ENCODE results near the gene HDAC3.

Gene HDAC3

DNA sequence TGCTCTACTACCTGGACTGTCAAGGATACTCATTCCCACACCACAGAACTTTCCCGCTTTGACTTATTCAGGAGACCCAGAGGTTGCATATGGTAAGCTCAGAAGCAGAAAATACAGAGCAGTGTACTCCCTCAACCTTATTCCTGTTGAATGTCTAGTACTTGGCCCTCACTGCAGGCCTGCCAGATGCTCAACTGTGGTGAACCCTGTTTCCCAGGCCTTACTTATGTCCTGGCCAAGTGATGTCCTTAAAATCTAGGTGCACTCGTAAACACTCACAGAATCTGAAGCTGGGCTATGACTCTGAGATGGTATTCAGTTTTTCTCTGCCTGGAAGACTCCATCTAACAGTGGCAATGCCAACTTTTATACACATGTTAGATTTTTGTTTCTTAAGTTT, 38.8 kb downstream of the HDAC3 start:
- in situ Hi-C loops (cut with HindIII; ENCODE audit: low pct_ligation_motif_present, low sequenced_read_pairs), result no loop called here
- TF ChIP-seq, protein P1, sequence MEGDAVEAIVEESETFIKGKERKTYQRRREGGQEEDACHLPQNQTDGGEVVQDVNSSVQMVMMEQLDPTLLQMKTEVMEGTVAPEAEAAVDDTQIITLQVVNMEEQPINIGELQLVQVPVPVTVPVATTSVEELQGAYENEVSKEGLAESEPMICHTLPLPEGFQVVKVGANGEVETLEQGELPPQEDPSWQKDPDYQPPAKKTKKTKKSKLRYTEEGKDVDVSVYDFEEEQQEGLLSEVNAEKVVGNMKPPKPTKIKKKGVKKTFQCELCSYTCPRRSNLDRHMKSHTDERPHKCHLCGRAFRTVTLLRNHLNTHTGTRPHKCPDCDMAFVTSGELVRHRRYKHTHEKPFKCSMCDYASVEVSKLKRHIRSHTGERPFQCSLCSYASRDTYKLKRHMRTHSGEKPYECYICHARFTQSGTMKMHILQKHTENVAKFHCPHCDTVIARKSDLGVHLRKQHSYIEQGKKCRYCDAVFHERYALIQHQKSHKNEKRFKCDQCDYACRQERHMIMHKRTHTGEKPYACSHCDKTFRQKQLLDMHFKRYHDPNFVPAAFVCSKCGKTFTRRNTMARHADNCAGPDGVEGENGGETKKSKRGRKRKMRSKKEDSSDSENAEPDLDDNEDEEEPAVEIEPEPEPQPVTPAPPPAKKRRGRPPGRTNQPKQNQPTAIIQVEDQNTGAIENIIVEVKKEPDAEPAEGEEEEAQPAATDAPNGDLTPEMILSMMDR (IDR thresholded peaks at IDR 0.05; ENCODE audit: low read depth, low read length, missing control alignments), result no peak
- no peak for DNase-seq
- no peak overlapping the region for H3K4me3 ChIP-seq (ENCODE audit: low read depth, low read length)
- H3K36me3 ChIP-seq (replicated peaks), result no peaks in the 10 kb centered on the region
- no peaks in the 10 kb centered on the region for H3K27me3 ChIP-seq (replicated peaks)
- no peak overlapping the region for H3K27ac ChIP-seq

DNA sequence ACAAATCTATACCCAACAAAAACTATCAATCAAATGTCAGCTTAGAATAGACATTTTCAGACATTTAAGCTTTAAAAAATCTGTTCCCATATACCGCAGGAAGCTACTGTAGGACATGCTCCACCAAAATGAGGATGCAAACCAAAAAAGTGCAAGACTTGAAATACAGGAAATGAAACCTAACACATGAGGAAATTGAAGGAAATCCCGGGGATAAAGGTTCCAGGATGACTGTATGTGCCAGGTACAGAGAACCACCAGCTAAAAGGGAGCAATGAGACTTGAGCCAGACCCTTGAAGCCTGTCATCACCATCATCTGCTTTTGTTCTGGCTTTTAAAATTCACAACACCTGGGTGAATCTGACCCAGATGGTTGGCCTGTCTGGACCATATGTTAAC, 39.3 kb downstream of the HDAC3 start:
- in situ Hi-C loops (cut with HindIII; ENCODE audit: low pct_ligation_motif_present, low sequenced_read_pairs), result no loop called here
- no peaks in the 10 kb centered on the region for H3K36me3 ChIP-seq (replicated peaks)
- H3K4me3 ChIP-seq (ENCODE audit: low read depth, low read length), result no peak overlapping the region
- TF ChIP-seq, protein P1 (IDR thresholded peaks at IDR 0.05; ENCODE audit: low read depth, low read length, missing control alignments), result no peak
- no peak for DNase-seq
- H3K27ac ChIP-seq, result no peak overlapping the region
- H3K27me3 ChIP-seq (replicated peaks), result no peaks in the 10 kb centered on the region

DNA sequence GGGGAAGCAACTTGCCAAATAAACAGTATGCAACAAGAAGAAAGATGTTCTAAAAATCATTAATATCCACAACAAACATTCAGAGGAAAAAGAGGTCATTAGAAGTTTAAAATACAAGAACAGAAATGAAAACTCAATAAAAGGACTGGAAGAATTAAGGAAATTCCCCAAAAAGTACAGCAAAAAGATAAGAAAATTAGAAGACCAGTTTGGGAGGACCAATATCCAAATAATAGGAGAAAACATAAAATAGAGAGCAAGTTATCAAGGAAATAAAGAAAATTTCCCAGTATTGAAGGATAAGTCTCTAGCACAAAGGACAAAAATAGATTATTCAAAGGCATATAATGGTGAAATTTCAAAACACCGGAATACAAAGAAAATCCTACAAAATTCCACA, 39.8 kb downstream of the HDAC3 start:
- no peaks in the 10 kb centered on the region for H3K27me3 ChIP-seq (replicated peaks)
- TF ChIP-seq, protein P1 (IDR thresholded peaks at IDR 0.05; ENCODE audit: low read depth, low read length, missing control alignments), result no peak
- no peak overlapping the region for H3K27ac ChIP-seq
- DNase-seq, result no peak
- no peaks in the 10 kb centered on the region for H3K36me3 ChIP-seq (replicated peaks)
- no peak overlapping the region for H3K4me3 ChIP-seq (ENCODE audit: low read depth, low read length)
- in situ Hi-C loops (cut with HindIII; ENCODE audit: low pct_ligation_motif_present, low sequenced_read_pairs), result no loop called here

DNA sequence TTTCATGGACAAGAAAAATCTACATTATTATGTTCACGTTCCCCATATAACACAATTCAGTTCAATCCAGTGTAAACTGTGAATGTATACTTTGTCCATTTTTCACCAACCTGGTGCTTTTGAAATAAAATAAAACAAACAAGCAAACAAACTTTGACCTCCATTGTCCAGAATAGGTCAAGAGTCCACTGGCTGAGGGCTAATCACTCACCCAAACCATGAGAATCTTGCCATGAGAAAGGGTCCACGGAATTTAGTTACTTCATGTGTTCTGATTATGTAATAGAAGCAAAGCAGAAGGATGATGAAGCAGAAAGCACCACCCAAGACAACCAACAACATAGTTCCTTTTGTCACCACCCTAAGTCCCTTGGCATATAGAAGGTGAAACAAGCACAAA, 46.5 kb downstream of the HDAC3 start:
- H3K27me3 ChIP-seq (replicated peaks), result no peaks in the 10 kb centered on the region
- H3K36me3 ChIP-seq (replicated peaks), result peaks cover 15% of the 10 kb centered on the region
- no peak overlapping the region for H3K27ac ChIP-seq
- in situ Hi-C loops (cut with HindIII; ENCODE audit: low pct_ligation_motif_present, low sequenced_read_pairs), result no loop called here
- no peak for DNase-seq
- TF ChIP-seq, protein P1 (IDR thresholded peaks at IDR 0.05; ENCODE audit: low read depth, low read length, missing control alignments), result no peak
- no peak overlapping the region for H3K4me3 ChIP-seq (ENCODE audit: low read depth, low read length)

DNA sequence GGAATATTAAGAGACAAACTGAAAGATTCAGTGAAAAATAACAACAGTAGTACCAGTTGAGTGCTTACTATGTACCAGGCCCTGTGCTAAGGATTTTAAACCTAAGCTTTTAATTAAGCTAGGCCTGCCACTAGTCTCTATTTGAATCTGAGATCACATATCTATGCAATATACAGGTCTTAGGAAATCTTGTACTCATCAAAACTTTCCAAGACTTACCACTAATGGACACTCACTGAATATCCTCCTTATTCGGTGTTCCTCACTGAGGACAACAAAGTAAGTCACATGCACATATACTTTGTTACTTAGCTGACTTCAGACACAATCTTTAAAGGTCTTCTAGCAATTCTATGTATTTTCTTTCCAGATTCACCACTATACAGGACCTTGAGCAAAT, 50.4 kb downstream of the HDAC3 start:
- in situ Hi-C loops (cut with HindIII; ENCODE audit: low pct_ligation_motif_present, low sequenced_read_pairs), result no loop called here
- Histone ChIP-seq H3K27ac (no peak overlapping the region), H3K36me3 (replicated peaks) (peaks cover 34% of the 10 kb centered on the region), H3K4me3 (ENCODE audit: low read depth, low read length) (no peak overlapping the region), H3K27me3 (replicated peaks) (no peaks in the 10 kb centered on the region)
- TF ChIP-seq, protein P1 (IDR thresholded peaks at IDR 0.05; ENCODE audit: low read depth, low read length, missing control alignments), result no peak
- no peak for DNase-seq

DNA sequence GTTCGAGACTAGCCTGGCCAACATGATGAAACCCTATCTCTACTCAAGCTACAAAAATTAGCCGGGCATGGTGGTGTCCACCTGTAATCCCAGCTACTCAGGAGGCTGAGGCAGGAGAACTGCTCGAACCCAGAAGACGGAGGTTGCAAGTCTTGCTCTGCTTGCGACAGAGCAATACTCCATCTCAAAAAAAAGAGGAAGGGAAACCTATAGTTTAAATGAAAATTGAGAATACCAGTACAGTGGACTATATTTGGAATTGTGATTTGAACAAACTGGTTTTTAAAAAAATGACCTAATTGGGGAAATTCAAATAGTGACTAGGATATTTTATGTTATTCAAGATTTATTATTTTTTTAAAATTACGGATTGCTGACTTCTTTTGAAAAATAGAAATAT, 51.1 kb downstream of the HDAC3 start:
- TF ChIP-seq, protein P1 (IDR thresholded peaks at IDR 0.05; ENCODE audit: low read depth, low read length, missing control alignments), result no peak
- Histone ChIP-seq H3K27me3 (replicated peaks) (no peaks in the 10 kb centered on the region), H3K36me3 (replicated peaks) (peaks cover 41% of the 10 kb centered on the region), H3K4me3 (ENCODE audit: low read depth, low read length) (no peak overlapping the region), H3K27ac (no peak overlapping the region)
- DNase-seq, result no peak
- in situ Hi-C loops (cut with HindIII; ENCODE audit: low pct_ligation_motif_present, low sequenced_read_pairs), result no loop called here

Measured in brain microvascular endothelial cell (primary cell).